Activated CD8-positive, alpha-beta memory T cell treated with anti-CD3 and anti-CD28 coated beads, Interleukin-2, amount 50 U/mL, for 24 hours (primary cell): Measurements from ENCODE around the gene CACNA1E.

Source experiments
- DNase-seq: peaks from one replicate; pipeline ENCODE4 v3.0.0-alpha.2; 2020; ENCODE audit errors: extremely low read depth

Gene CACNA1E

GRCh38 chr1:181583598-181583997 is 100.3 kb downstream of the CACNA1E start:
- DNase-seq = no peak

GRCh38 chr1:181587870-181588438 is 104.6 kb downstream of the CACNA1E start:
- no peak for DNase-seq

DNA sequence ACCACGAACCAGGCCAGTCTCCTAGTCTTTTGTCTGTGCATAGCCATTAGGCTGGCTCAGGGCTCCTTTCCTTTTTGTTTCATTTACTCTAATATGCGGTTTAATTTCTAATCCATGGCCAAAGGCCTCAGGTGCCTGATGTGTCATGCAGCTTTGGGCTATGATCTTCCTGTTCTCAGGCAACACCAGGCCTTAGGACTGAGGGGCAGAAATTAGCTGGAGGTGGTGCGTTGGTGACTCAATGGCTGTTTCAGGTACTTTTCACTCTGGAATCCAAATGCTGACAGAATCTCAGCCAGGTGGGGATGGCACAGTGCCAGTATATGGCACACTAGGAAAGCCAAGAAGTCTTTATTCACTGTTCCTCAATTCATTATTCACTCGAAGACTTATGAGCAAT is 105.3 kb downstream of the CACNA1E start:
- no peak for DNase-seq

DNA sequence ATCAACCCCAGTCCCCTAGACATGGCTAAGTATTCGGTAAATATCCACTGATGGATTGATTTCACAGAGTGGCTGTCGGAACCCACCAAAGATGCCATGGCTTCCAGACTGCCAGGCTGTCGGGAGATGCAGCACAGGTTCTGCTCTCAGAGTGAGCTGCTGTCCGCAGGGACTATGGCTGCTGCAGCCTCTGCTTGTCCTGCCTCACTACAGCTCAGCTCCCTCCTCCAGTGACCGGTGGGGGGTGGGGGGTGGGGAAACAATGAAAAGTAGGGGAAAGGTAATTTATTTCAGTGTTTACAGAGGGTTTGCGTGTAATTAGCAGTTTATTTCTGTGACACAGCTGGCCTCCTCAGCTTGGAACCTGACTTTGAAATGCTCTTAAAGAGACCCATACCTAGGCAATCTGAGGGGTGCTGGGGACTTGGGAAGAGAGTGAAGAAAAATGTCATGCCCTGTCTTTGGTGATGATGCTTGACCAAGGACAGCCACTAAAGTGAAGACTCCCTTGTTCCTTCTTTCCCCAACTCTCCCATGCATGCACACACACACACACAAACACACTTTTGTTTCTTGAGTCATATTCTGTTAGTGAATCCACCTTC is 109.0 kb downstream of the CACNA1E start:
- no peak for DNase-seq

DNA sequence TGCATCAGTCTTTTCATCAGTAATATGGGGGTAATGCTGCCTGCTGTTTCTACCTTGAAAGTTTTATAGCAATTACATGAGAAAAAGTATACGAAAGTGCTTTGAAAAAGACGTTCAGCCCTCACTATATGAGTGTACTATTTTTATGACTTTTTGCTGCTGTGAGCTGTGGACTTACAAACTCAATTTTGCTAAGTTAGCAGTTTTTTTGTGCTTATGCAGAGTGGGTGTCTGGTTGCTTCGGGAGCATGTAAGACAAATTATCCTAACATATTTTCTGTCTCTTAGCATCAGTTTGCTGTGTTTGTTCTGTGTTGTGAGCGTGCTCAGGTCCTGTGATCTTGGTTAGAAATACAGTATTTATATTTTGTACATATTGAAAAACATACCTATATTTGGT is 109.7 kb downstream of the CACNA1E start:
- DNase-seq = no peak

DNA sequence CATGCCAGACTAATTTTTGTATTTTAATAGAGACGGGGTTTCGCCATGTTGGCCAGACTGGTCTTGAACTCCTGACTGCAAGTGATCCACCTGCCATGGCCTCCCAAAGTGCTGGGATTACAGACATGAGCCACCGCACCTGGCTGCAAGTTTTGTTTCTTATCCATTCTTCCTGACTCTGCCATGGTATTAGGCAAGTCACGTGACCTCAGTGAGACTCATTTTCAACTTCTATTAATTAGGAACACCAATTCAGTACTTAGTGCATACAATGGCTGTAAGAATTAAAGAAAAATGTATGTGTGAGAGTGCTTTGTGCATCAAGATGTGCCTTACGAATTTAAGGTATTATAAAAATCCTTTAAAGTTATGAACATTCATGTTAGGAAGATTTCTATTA is 111.2 kb downstream of the CACNA1E start:
- no peak for DNase-seq

- no peak for DNase-seq
These were observed 111.9 kb downstream of the CACNA1E start for GRCh38 chr1:181595234-181595633.

DNA sequence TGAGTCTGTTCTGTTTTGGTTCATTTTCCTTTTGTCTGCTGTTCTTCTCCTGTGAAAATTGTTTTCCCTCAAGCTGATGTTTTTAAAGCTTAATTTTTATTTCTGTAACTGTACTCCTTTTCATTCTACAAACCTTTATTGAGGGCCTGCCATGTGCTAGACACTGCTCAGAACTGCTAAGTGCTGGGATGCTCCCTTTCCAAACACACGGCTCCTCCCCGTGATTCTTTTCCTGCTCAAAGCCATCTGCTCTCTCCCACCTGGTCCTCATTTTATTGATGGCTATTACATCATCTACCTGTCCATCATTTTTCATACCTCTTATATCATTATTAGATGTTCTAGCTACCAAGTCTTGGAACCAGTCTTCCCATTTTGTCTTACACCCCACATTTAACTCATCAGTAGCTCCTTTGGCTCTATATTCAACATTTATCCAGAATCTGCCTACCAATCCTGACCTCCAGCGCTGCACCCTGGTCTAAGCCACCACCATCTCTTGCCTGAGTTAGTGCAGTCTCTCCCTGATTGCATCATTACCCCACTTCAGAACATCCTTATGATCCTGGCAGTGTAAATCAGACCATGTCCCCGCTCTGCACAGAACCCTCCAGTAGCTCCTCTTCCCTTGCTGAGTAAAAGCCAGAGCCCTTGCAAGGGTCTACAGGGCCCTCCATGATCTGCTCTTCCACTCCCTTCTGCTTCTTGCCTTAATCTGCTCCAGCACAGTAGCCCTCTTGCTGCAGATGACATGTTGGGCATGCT is 118.1 kb downstream of the CACNA1E start:
- no peak for DNase-seq

DNA sequence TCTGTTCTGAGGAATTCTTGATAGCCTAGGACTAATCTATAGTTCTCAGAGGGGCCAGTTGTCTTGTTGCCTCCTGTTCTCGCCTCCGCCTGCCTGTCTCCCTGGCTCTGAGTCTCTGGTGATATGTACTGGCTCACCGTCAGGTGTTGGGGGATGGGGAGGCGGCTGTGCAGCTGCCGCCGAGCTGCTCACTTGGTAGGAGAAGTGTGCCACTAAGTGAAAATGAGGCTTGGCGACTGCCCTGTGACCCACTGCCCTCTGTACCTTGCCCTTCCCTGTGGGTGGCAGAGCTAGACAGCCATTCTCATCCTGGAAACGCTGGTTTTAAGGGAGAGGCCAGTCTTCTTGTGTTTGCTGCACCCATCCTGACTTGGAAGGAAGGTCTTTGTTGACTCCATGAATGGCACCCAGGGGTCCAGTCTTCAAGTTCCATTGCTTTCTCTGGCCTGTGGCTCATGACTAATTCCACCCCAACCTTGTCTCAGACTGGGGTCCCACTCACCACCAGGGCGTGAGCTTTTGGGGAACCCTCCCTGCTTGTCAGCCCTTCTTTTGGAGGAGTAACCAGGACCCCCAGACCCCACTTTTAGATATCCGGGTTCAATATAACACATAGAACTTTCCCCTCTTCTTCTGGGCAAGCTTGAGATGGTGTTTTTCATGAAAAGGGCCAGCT is 120.6 kb downstream of the CACNA1E start:
- DNase-seq = no peak

GRCh38 chr1:181604482-181605249 is 121.3 kb downstream of the CACNA1E start:
- DNase-seq = no peak

- DNase-seq = no peak
These were observed 124.2 kb downstream of the CACNA1E start for GRCh38 chr1:181607524-181607923.

GRCh38 chr1:181608386-181608785 is 125.1 kb downstream of the CACNA1E start:
- DNase-seq = no peak

DNA sequence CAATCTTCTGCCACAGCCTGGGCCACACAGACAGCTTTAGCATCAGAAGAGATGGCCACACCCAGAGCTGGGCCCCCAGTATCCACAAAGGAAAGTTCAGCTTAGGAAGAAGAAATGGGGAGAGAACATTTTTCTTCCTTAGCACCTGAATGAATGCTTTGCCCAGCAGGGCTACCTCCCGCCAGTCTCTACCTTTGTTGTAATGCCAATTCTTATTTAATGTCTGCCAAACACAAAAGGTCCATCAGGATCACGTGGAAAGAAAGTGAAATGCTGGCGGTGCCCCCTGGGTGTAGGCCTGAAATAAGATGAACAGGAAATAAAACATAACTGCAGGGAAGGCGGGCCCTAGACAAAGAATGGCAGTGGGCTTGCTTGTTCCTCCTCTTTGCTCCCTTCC is 125.6 kb downstream of the CACNA1E start:
- DNase-seq = no peak

GRCh38 chr1:181612100-181612499 is 128.8 kb downstream of the CACNA1E start:
- DNase-seq = no peak

DNA sequence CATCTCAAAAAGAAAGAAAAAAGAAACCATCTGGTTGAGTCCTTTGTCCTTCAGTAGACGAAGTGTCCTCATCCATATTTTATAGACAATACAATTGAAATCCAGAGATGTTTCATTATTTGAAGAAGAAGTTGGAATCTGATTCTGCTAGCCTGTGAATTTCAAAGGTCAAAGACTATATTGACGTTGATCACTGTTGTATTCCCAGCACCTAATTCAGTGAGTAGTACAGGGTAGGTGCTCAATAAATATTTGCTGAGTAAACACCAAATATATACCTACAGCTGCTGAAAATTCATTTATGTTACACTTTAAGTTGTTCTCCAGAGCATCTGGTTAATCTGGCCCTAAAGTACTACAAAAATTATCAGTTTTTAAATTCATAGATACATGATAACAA is 135.2 kb downstream of the CACNA1E start:
- no peak for DNase-seq

GRCh38 chr1:181620183-181620582 is 136.9 kb downstream of the CACNA1E start:
- DNase-seq = no peak

- no peak for DNase-seq
These were observed 140.5 kb downstream of the CACNA1E start for GRCh38 chr1:181623850-181624249.

- DNase-seq = no peak
These were observed 143.1 kb downstream of the CACNA1E start for GRCh38 chr1:181626279-181626938.

DNA sequence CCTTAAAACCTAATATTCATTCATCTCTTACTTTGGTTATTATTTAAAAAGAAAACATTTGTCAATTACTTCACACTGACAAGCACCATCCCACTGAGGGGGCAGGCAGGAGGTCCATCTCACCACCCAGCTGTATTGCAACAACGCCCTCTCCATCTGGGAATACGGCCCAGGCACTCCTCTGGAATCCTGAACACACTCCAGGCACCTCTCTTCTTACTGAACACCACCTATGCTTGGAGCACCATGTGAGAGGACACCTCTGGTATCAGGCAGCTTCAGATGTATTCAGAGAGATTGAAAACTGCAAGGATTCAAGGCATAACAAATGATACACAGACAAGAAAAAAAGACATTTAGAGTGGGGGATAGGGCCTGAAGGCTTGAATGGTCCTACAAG is 147.1 kb downstream of the CACNA1E start:
- no peak for DNase-seq

DNA sequence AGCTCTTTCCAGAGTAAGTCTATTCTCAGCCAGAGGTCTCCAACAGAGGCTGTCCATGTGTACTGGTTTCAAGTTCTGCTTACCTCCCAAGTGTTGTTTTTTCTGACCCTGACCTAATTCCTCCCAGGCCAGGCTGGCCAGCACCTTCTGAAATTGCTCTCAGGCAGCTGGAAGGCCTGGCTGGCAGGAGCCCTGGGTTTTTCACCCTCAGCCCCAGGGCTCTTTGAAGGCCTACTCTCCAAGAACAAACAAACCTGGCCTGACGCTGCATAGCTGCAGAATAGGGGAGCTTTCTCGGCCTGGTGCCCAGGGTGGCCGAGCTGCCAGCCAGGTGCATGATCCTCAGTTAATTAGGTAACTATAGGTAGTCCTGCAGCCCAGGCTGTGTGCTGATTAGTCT is 147.5 kb downstream of the CACNA1E start:
- no peak for DNase-seq

- DNase-seq = no peak
These were observed 149.2 kb downstream of the CACNA1E start for GRCh38 chr1:181632492-181632891.
